Bronchial epithelial cell (primary cell): ENCODE results near the gene GNL1. TPM values are rescaled to one million over a fixed set of nuclear protein-coding genes. Genes with fewer than 3 reads are reported as not detected.

Experiments used
- DNase-seq: peaks from one replicate; pipeline ENCODE4 v3.0.0-alpha.2; 2010; ENCODE audit warnings: low read depth
- FAIRE-seq: peaks from 2 replicates; lab custom pipeline; 2011; peaks lifted over from hg19 to GRCh38; lab: Jason Lieb, UNC
- H3K27me3 ChIP-seq: 2 replicates; pipeline ENCODE4 v1.5.1; 2011; ENCODE audit warnings: low read length; ENCODE audit not compliant: control insufficient read depth, insufficient read depth
- H3K36me3 ChIP-seq: 2 replicates; pipeline ENCODE4 v1.5.1; 2011; ENCODE audit warnings: low read length; ENCODE audit not compliant: control insufficient read depth, insufficient read depth
- H3K4me3 ChIP-seq: 2 replicates; pipeline ENCODE4 v1.5.1; 2011; ENCODE audit warnings: mild to moderate bottlenecking, low read depth, low read length, control low read depth
- total RNA-seq: library from RNA; depleted of rRNA; stranded (reverse); fragments of >200 nt; gene quantifications from 2 replicates; pipeline ENCODE4 v1.2.1, GENCODE V29; 2014
- TF ChIP-seq, protein P1 (sequence below): IDR thresholded peaks from 2 replicates; pipeline ENCODE4 v1.5.1; 2011; ENCODE audit warnings: mild to moderate bottlenecking, moderate library complexity, low read length, control low read depth, inconsistent platforms; ENCODE audit not compliant: insufficient read depth, severe bottlenecking

Gene GNL1
- total RNA-seq, result 21.9 and 35.2 TPM in 2 replicates

GRCh38 chr6:30556066-30556905 lies at the start of gene GNL1:
Gene GNL1, minus strand, starts transcription at chr6:30556489. Its CDS starts 286 bp downstream, at chr6:30556203.
- TF ChIP-seq, protein P1, sequence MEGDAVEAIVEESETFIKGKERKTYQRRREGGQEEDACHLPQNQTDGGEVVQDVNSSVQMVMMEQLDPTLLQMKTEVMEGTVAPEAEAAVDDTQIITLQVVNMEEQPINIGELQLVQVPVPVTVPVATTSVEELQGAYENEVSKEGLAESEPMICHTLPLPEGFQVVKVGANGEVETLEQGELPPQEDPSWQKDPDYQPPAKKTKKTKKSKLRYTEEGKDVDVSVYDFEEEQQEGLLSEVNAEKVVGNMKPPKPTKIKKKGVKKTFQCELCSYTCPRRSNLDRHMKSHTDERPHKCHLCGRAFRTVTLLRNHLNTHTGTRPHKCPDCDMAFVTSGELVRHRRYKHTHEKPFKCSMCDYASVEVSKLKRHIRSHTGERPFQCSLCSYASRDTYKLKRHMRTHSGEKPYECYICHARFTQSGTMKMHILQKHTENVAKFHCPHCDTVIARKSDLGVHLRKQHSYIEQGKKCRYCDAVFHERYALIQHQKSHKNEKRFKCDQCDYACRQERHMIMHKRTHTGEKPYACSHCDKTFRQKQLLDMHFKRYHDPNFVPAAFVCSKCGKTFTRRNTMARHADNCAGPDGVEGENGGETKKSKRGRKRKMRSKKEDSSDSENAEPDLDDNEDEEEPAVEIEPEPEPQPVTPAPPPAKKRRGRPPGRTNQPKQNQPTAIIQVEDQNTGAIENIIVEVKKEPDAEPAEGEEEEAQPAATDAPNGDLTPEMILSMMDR, result peak; percentile 1
- peak; percentile 82 for DNase-seq

DNA sequence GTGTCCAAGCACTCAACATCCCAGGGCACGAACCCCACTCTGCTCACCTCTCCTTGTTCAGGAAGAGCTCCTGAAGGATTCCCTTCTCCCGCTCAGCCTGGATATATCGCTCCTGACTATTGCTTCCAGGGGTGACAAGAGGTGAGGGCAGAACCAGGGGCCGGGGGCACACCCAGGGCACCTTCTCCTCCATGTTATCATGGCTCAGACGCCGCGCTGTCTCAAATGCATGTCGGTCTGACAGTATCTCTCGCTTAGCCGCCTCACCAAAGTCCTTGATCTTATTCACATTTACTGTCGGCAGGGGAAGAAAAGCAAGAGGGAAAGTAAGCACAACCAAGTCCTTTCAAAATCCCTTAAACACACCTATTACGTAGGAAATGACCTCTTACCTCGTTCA lies 47.7 kb upstream of the GNL1 start:
- no peaks in the 10 kb centered on the region for H3K27me3 ChIP-seq
- H3K4me3 ChIP-seq, result no peak overlapping the region
- FAIRE-seq (no peak), DNase-seq (no peak)
- TF ChIP-seq, protein P1, result no peak
- peaks cover 36% of the 10 kb centered on the region for H3K36me3 ChIP-seq

More at GRCh38 chr6:30556066-30556905, at the start of gene GNL1:
- H3K27me3 ChIP-seq, result no peaks in the 10 kb centered on the region
- no peak for FAIRE-seq
- H3K4me3 ChIP-seq, result peak within 1 kb of the TSS; percentile 95
- H3K36me3 ChIP-seq, result peaks cover 14% of the 10 kb centered on the region

DNA sequence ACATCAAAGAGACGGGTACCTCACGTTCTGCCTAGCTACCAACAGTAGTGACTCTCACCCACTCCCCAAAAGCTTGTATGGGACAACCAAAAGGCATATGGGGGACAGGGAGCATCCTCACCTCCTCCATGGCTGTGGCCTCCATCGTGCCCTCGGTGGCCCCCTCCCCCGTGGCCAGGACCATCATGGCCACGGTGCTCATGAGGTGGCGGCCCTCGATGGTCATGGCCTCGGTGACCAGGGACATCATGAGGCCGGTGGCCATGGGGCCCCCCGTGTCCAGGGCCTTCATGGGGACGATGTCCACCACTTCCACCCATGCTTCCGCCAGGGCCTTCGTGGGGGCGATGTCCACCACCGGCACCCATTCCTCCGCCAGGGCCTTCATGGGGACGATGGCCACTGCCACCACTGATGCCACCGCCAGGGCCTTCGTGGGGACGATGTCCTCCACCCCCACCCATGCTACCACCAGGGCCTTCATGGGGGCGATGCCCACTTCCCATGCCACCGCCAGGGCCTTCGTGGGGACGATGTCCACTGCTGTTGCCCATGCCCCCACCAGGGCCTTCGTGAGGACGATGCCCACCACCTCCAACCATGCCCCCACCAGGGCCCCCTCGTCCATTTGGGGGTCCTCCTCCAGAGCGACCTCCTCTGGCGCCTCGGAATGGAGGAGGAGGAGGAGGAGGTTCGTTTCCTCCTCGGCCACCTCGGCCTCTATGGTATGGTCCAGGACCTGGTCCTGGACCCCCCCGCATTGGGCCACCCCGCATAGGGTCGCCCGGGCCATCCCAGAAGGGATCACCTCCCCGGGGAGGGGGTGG lies 45.7 kb upstream of the GNL1 start:
- TF ChIP-seq, protein P1, result no peak
- H3K36me3 ChIP-seq, result peaks cover 32% of the 10 kb centered on the region
- H3K4me3 ChIP-seq, result no peak overlapping the region
- FAIRE-seq (no peak), DNase-seq (no peak)
- no peaks in the 10 kb centered on the region for H3K27me3 ChIP-seq

- TF ChIP-seq, protein P1, result no peak
- Histone ChIP-seq H3K4me3 (no peak overlapping the region), H3K27me3 (no peaks in the 10 kb centered on the region), H3K36me3 (peaks cover 32% of the 10 kb centered on the region)
- no peak for DNase-seq
- FAIRE-seq, result no peak
Measured at GRCh38 chr6:30601436-30601814, 45.1 kb upstream of the GNL1 start.

DNA sequence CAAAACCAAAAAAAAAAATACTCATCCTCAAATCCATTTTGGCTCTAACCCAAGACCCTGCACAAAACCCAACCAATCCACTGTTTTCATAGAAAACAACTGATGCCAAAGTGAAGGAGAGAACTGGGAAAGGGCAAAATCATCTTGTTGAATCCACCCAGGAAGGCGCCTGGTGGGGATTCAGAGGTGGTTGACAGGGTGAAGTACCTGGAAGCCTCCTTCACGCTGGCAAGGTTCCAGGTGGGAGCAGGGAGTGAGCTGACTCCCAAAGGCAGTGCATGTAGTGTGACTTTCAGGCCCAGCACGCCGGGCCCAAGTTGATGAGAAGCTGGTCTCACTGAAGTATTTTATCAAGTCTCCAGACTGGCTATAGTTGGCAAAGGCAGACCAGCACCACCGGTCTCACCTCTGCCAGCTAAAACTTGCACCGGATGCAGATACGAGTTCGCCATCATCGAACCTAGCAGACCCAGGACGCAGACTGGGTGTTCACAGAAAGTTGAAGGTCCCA lies 44.2 kb upstream of the GNL1 start:
- Histone ChIP-seq H3K27me3 (no peaks in the 10 kb centered on the region), H3K36me3 (peaks cover 28% of the 10 kb centered on the region), H3K4me3 (no peak overlapping the region)
- TF ChIP-seq, protein P1, result no peak
- FAIRE-seq (no peak), DNase-seq (no peak)
